HepG2 (cell line): ENCODE results near the gene R3HDM4. TPM values are rescaled to one million over a fixed set of nuclear protein-coding genes. Genes with fewer than 3 reads are reported as not detected.

Source experiments
- ATAD3A ChIP-seq: sonication (generic); formaldehyde crosslinking; IDR thresholded peaks from 2 replicates; pipeline ENCODE4 v1.4.0; 2020; ENCODE audit warnings: missing genetic modification reagents
- CAMTA2 ChIP-seq: sonication (generic); formaldehyde crosslinking; IDR thresholded peaks from 2 replicates; pipeline ENCODE4 v1.4.0; 2020; ENCODE audit warnings: mild to moderate bottlenecking, missing genetic modification reagents, borderline replicate concordance
- FOXK1 ChIP-seq: sonication (generic); formaldehyde crosslinking; IDR thresholded peaks from 2 replicates; pipeline ENCODE4 v1.4.0; 2020; ENCODE audit warnings: low read depth, missing genetic modification reagents, borderline replicate concordance
- KLF6 ChIP-seq: IDR thresholded peaks from 2 replicates; pipeline ENCODE4 v1.8.0; 2016; ENCODE audit warnings: missing biosample characterization, missing genetic modification reagents
- MAZ ChIP-seq, 2 experiments: sonication (generic) in 1 of 2; formaldehyde crosslinking in 1 of 2; IDR thresholded peaks; 2 replicates each; pipeline versions ENCODE4 v1.5.0 to v1.6.1; 2012 to 2020; ENCODE audit warnings: low read depth in 2 of 2, mild to moderate bottlenecking in 2 of 2, borderline replicate concordance in 1 of 2, improper control_type of control experiment in 1 of 2, low read length in 1 of 2, missing genetic modification reagents in 1 of 2, moderate library complexity in 1 of 2
- SIX1 ChIP-seq: sonication (generic); formaldehyde crosslinking; IDR thresholded peaks from 2 replicates; pipeline ENCODE4 v1.4.0; 2020; ENCODE audit warnings: missing genetic modification reagents, borderline replicate concordance
- TBP ChIP-seq: sonication (generic); formaldehyde crosslinking; IDR thresholded peaks from 2 replicates; pipeline ENCODE4 v1.5.0; 2020; ENCODE audit warnings: missing genetic modification reagents
- ZBTB7A ChIP-seq: sonication (generic); formaldehyde crosslinking; IDR thresholded peaks from 2 replicates; pipeline ENCODE4 v1.8.0; 2022; ENCODE audit warnings: mild to moderate bottlenecking, missing genetic modification reagents
- ZNF749 ChIP-seq: sonication (generic); formaldehyde crosslinking; IDR thresholded peaks from 2 replicates; pipeline ENCODE4 v1.8.0; 2022; ENCODE audit warnings: mild to moderate bottlenecking, missing genetic modification reagents, moderate library complexity, borderline replicate concordance
- ZNF788 ChIP-seq: sonication (generic); formaldehyde crosslinking; IDR thresholded peaks from 2 replicates; pipeline ENCODE4 v1.5.0; 2020; ENCODE audit warnings: mild to moderate bottlenecking, missing genetic modification reagents, borderline replicate concordance
- ZSCAN22 ChIP-seq: sonication (generic); formaldehyde crosslinking; IDR thresholded peaks from 2 replicates; pipeline ENCODE4 v1.4.0; 2020; ENCODE audit warnings: mild to moderate bottlenecking, missing genetic modification reagents
- polyA plus RNA-seq, 8 experiments: library from polyadenylated mRNA; depleted of rRNA in 3 of 8; stranded (reverse) in 7 of 8; unstranded in 1 of 8; fragments of >200 nt; fragmentation: Illumina TruSeq in 4 of 8; extraction: Trizol in 4 of 8; gene quantifications; 2 replicates each; pipeline versions ENCODE4 v1.2.1 to v1.2.3, GENCODE V29; 2011 to 2016; ENCODE audit warnings: low read depth in 4 of 8, missing spikeins in 1 of 8, mixed read lengths in 1 of 8; ENCODE audit not compliant: insufficient read depth in 1 of 8
- total RNA-seq, 5 experiments: library from RNA; depleted of rRNA; stranded (reverse); fragments of >200 nt; fragmentation: Illumina TruSeq; extraction: Trizol; gene quantifications; 2 replicates each; pipeline ENCODE4 v1.2.3, GENCODE V29; 2016; ENCODE audit warnings: low read depth in 1 of 5
- TF ChIP-seq, protein P1 (sequence below): sonication (generic); formaldehyde crosslinking; IDR thresholded peaks from 2 replicates; pipeline ENCODE4 v1.5.0; 2020; ENCODE audit warnings: missing genetic modification reagents
- TF ChIP-seq, protein P2 (sequence below): sonication (generic); formaldehyde crosslinking; IDR thresholded peaks from 2 replicates; pipeline ENCODE4 v1.4.0; 2020; ENCODE audit warnings: missing genetic modification reagents, mild to moderate bottlenecking, borderline replicate concordance
- TF ChIP-seq, protein P3 (sequence below): IDR thresholded peaks from 2 replicates; pipeline ENCODE4 v1.6.1; 2016; ENCODE audit warnings: low read depth, control low read depth
- TF ChIP-seq, protein P4 (sequence below): sonication (generic); formaldehyde crosslinking; IDR thresholded peaks from 2 replicates; pipeline ENCODE4 v1.8.1; 2023; ENCODE audit warnings: mild to moderate bottlenecking, missing genetic modification reagents
- TF ChIP-seq, protein P5 (sequence below): sonication (generic); formaldehyde crosslinking; IDR thresholded peaks from 2 replicates; pipeline ENCODE4 v1.8.0; 2023; ENCODE audit warnings: mild to moderate bottlenecking, missing genetic modification reagents
- TF ChIP-seq, protein P6 (sequence below): sonication (generic); formaldehyde crosslinking; IDR thresholded peaks from 2 replicates; pipeline ENCODE4 v1.8.0; 2022; ENCODE audit warnings: mild to moderate bottlenecking, missing genetic modification reagents, borderline replicate concordance
- TF ChIP-seq, protein P7 (sequence below): sonication (generic); formaldehyde crosslinking; IDR thresholded peaks from 2 replicates; pipeline ENCODE4 v1.5.0; 2020; ENCODE audit warnings: missing genetic modification reagents

The R3HDM4 gene
- total and polyA plus RNA-seq, 2 of the 13 experiments (the other 11 are each of a cell fraction or from before 2014, with no cell fraction given): 26.2 to 26.9 TPM

DNA sequence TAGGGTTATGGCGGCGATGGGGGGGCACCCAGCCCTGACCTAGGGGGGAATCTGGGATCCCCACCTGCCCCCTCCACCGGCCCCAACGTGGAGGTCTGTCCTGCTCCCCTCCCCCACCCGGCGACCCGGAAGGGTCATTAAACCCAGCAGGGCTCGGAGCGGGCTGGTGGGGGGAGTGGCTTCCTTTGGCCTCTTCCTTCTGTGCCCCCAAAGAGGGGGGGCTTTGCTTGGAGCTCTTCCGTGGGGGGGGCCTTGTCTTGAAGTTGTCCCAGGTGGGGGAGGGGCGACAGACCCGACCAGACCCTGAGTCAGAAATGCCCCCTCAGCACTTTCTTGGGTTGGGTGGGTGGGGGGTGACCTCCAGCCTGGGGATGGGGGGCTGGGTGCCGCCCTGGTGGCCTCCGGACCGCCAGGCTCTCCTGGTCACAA lies 14.3 kb upstream of the R3HDM4 start (continued):
- TF ChIP-seq MAZ (IDR thresholded peaks at IDR 0.05; ENCODE audit: borderline replicate concordance, low read depth, low read length): no peak
- TF ChIP-seq MAZ (CRISPR knock-in tag; IDR thresholded peaks at IDR 0.05; ENCODE audit: low read depth): no peak
- TF ChIP-seq, protein P1, sequence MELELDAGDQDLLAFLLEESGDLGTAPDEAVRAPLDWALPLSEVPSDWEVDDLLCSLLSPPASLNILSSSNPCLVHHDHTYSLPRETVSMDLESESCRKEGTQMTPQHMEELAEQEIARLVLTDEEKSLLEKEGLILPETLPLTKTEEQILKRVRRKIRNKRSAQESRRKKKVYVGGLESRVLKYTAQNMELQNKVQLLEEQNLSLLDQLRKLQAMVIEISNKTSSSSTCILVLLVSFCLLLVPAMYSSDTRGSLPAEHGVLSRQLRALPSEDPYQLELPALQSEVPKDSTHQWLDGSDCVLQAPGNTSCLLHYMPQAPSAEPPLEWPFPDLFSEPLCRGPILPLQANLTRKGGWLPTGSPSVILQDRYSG (CRISPR knock-in tag): no peak
- TF ChIP-seq CAMTA2: no peak
- TF ChIP-seq, protein P2, sequence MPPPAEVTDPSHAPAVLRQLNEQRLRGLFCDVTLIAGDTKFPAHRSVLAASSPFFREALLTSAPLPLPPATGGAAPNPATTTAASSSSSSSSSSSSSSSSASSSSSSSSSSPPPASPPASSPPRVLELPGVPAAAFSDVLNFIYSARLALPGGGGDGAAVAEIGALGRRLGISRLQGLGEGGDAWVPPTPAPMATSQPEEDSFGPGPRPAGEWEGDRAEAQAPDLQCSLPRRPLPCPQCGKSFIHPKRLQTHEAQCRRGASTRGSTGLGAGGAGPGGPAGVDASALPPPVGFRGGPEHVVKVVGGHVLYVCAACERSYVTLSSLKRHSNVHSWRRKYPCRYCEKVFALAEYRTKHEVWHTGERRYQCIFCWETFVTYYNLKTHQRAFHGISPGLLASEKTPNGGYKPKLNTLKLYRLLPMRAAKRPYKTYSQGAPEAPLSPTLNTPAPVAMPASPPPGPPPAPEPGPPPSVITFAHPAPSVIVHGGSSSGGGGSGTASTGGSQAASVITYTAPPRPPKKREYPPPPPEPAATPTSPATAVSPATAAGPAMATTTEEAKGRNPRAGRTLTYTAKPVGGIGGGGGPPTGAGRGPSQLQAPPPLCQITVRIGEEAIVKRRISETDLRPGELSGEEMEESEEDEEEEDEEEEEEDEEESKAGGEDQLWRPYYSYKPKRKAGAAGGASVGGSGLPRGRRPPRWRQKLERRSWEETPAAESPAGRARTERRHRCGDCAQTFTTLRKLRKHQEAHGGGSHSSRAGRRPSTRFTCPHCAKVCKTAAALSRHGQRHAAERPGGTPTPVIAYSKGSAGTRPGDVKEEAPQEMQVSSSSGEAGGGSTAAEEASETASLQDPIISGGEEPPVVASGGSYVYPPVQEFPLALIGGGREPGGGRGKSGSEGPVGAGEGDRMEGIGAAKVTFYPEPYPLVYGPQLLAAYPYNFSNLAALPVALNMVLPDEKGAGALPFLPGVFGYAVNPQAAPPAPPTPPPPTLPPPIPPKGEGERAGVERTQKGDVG (CRISPR knock-in tag): no peak
- TF ChIP-seq ZBTB7A (CRISPR knock-in tag): no peak
- no peak for TF ChIP-seq TBP (CRISPR knock-in tag)
- TF ChIP-seq, protein P3, sequence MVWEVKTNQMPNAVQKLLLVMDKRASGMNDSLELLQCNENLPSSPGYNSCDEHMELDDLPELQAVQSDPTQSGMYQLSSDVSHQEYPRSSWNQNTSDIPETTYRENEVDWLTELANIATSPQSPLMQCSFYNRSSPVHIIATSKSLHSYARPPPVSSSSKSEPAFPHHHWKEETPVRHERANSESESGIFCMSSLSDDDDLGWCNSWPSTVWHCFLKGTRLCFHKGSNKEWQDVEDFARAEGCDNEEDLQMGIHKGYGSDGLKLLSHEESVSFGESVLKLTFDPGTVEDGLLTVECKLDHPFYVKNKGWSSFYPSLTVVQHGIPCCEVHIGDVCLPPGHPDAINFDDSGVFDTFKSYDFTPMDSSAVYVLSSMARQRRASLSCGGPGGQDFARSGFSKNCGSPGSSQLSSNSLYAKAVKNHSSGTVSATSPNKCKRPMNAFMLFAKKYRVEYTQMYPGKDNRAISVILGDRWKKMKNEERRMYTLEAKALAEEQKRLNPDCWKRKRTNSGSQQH (CRISPR knock-in tag): no peak
- no peak for TF ChIP-seq ATAD3A (CRISPR knock-in tag)
- 0 out of 2 replicates have a peak, but pooled peaks have one; percentile 15 for TF ChIP-seq ZNF788 (CRISPR knock-in tag)
- no peak for TF ChIP-seq ZSCAN22 (CRISPR knock-in tag)
- TF ChIP-seq, protein P4, sequence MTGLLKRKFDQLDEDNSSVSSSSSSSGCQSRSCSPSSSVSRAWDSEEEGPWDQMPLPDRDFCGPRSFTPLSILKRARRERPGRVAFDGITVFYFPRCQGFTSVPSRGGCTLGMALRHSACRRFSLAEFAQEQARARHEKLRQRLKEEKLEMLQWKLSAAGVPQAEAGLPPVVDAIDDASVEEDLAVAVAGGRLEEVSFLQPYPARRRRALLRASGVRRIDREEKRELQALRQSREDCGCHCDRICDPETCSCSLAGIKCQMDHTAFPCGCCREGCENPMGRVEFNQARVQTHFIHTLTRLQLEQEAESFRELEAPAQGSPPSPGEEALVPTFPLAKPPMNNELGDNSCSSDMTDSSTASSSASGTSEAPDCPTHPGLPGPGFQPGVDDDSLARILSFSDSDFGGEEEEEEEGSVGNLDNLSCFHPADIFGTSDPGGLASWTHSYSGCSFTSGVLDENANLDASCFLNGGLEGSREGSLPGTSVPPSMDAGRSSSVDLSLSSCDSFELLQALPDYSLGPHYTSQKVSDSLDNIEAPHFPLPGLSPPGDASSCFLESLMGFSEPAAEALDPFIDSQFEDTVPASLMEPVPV (CRISPR knock-in tag): no peak
- TF ChIP-seq, protein P5, sequence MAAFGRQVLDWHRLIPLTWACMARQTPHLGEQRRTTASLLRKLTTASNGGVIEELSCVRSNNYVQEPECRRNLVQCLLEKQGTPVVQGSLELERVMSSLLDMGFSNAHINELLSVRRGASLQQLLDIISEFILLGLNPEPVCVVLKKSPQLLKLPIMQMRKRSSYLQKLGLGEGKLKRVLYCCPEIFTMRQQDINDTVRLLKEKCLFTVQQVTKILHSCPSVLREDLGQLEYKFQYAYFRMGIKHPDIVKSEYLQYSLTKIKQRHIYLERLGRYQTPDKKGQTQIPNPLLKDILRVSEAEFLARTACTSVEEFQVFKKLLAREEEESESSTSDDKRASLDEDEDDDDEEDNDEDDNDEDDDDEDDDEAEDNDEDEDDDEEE (CRISPR knock-in tag): no peak
- TF ChIP-seq KLF6 (CRISPR knock-in tag): no peak
- 0 out of 2 replicates have a peak, but pooled peaks have one; percentile 7 for TF ChIP-seq FOXK1
- TF ChIP-seq, protein P6, sequence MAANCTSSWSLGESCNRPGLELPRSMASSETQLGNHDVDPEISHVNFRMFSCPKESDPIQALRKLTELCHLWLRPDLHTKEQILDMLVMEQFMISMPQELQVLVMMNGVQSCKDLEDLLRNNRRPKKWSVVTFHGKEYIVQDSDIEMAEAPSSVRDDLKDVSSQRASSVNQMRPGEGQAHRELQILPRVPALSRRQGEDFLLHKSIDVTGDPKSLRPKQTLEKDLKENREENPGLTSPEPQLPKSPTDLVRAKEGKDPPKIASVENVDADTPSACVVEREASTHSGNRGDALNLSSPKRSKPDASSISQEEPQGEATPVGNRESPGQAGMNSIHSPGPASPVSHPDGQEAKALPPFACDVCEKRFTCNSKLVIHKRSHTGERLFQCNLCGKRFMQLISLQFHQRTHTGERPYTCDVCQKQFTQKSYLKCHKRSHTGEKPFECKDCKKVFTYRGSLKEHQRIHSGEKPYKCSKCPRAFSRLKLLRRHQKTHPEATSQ (CRISPR knock-in tag): no peak
- no peak for TF ChIP-seq SIX1 (CRISPR knock-in tag)
- TF ChIP-seq ZNF749: no peak
- TF ChIP-seq, protein P7, sequence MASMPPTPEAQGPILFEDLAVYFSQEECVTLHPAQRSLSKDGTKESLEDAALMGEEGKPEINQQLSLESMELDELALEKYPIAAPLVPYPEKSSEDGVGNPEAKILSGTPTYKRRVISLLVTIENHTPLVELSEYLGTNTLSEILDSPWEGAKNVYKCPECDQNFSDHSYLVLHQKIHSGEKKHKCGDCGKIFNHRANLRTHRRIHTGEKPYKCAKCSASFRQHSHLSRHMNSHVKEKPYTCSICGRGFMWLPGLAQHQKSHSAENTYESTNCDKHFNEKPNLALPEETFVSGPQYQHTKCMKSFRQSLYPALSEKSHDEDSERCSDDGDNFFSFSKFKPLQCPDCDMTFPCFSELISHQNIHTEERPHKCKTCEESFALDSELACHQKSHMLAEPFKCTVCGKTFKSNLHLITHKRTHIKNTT: no peak
